Smooth muscle cell of the pulmonary artery (primary cell): ENCODE measurements around the gene NUDT5. TPM values are rescaled to one million over a fixed set of nuclear protein-coding genes. Genes with fewer than 3 reads are reported as not detected.

Experiments
- total RNA-seq: library from RNA; depleted of rRNA; stranded (reverse); fragments of >200 nt; gene quantifications from 2 replicates; pipeline ENCODE4 v1.2.3, GENCODE V29; 2014

NUDT5 gene
- 37.9 and 44.5 TPM in 2 replicates for total RNA-seq

DNA sequence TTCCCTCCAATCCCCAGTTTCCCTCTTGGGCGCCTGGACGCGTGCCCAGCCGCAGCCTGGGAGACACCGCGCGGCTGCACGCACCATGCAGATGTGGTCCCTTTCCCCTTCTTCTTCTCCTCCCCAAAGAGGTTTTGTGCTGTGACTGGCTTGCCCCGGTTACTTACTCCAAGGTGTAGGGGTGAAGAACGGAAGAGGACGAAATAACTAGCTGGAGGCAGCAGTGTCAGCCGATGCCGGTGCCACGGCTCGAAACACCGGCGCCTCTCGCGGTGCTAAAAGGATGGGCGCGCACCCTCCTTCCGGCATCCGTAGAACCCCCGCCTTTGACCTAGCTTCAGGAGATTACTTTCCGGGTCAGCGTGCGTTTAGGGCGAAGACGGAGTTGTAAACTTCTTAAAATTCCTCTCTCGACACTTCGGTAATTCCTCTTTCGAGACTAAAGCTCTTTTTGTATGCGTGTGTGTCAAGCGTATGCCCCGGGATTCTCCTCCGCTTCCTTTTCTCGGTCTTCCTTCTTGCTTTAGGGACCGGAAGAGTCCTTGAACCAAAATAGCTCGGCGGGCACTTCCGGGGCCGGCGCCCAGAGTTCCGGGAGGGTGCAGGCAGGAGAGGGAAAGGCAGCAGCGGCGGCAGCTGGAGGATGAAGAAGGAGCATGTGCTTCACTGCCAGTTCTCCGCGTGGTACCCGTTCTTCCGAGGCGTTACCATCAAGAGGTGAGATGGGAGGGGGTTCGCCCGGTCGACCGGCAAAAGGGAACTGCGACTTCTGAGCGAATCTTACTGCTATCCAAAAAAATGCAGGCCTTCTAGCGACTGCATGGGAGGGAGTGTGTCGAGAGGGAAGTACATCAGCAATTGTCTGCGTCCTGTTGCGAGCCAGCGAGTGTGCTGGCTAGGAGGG is at the start of gene NUDT5, which contains the start of gene CDC123:
TSS of gene NUDT5 (minus strand) at position 289 of the 904 bp plus-strand sequence. CDS start 9,600 bp downstream, outside the sequence.
TSS of gene CDC123 (plus strand) at position 586 of the 904 bp plus-strand sequence. CDS start at position 644, 58 bp downstream.

DNA sequence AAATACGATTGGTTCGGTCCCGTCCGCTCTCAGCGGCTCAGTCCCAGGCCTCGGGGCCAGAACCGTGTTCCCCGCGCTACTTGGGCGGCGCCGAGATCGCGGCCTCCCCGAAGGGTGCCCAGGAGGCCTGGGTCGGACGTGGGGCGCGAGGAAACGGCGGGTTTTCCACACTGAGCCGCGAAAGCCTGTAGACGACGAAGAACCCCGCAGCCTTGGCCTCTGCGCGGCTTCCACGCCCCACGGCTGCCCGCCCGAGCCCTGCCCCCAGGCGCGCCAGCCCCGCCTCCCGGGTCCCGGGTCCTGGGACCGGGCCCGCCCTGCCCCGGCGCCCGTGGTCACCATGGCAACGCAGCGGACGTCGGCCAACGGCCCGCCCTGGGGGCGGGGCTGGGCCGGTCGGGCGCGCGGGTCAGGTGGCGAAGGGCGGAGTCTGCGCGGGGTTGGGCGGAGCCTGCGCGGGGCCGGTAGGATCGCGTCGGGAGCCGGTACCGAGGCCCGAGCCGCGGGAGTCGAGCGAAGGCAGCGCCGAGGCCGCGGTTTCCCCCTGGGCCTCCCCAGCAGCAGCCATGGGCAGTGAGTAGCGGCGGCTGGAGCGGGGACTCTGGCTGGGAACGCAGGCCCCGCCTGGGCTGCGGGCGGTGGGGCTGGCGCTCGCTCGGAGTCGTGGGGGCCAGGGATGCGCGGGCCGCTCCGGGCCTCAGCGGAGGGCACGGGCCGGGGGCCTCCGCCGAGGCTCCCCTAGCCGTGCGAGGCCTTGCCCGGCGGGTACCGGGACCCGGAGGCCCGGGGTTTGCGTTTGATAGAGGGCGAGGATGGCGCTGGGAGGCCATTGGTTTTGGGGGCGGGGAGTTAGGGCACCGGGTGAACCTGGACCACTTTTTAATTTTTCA is 66.2 kb downstream of the NUDT5 start, which contains the start of gene SEC61A2:
TSS of gene SEC61A2 (plus strand) at position 456 of the 890 bp plus-strand sequence. CDS start at position 567, 111 bp downstream.

Other genes starting within 250 kb of the NUDT5 start
- 15.6 and 16.8 TPM in 2 replicates for gene UPF2, start 153.1 kb downstream of the NUDT5 start, total RNA-seq
- gene DHTKD1, start 126.9 kb downstream of the NUDT5 start, total RNA-seq = 12.6 and 12.9 TPM in 2 replicates
- 10.6 TPM in 2 replicates for gene SEC61A2, start 66.2 kb downstream of the NUDT5 start, total RNA-seq
- 125 TPM in 2 replicates for gene CDC123, start 297 bp upstream of the NUDT5 start, total RNA-seq
- gene CAMK1D, start 153.7 kb upstream of the NUDT5 start, total RNA-seq = 3.8 and 7.2 TPM in 2 replicates